NCI-H1436 treated with DMSO at 0.1 percent for 48 hours (cell line): ENCODE measurements around the gene TAF4.

Experiments
- DNase-seq: peaks from one replicate; lab custom pipeline; 2025; lab: John Stamatoyannopoulos, UW

Gene TAF4

DNA sequence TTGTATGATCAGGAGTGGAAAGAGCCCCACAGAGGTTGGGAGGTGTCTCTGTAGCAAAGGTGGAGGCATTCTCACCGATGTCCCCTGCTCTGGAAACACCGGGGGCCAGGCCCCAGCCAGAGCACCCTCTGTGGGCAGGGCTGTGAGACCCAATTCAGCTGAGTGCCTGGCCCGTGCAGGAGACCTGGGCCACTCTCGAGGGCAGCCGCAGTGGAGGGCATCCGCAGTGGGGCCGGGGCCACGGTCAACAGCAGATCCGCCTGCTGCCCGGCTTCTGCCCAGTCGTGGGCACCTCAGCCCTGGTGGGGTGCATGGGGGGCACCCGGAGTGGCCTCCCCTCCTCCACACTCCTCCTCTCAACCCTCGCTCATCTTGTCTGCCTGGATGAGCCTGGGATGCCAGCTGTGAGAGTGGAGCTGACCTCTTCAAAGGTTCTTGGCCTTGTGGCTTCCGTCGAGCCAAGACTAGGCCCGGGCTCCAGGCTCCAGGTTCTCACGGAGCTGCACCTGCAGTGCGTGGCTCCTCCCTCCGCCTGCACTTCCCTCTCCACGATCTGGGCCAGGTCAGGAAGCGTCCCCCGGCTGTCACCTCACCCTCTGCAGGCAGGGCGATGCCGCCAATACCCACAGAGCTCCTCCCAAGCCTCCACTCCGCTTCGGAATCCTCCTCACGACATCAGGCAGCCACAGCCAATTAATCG is 134.8 kb downstream of the TAF4 start:
- no peak for DNase-seq

DNA sequence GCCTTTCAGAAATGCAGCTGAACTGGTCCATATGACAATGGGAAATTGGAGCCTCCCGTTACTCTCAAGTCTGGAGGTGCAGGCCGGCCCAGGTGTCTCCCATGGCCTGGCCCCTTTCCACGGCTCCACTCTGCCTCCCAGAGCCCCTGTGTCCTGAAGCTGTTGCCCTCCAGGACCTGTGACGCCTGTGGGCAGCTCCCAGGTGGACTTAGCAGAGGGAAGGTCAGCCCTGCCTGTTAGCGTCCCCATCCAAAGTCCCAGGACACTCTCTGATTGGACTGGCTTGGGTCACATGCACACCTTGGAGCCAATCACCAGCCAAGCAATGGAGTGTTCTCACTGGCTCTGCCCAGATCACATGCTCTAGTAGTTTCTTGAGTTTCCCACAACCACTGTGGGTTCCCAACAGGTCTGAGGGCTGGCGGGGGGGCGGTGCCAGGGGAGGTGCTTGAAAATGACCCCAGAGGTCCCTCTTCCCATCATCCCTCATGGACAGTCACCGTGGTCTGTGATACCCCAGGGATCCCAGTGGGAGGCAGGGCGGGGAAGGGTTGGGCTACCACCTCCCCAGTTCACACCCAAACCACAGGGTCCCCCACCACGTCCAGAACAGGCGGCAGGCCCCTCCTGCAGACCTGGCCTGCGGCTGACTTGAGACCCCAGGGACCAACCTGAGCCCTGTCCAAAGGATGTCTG is 135.6 kb downstream of the TAF4 start:
- DNase-seq: no peak

DNA sequence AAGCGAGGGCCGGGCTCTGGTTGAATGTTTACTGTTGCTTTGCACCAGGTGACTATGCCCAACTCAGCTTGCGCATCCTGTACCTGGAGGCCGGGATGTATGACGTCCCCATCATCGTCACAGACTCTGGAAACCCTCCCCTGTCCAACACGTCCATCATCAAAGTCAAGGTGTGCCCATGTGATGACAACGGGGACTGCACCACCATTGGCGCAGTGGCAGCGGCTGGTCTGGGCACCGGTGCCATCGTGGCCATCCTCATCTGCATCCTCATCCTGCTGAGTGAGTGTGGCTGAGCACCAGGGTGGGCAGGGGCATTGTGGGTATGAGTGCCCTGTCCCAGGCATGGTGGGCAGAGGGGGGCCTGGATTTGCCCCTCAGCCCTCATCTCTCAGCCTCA is 136.1 kb downstream of the TAF4 start:
- DNase-seq: no peak

GRCh38 chr20:61927826-61928541 is 137.7 kb downstream of the TAF4 start:
- no peak for DNase-seq

DNA sequence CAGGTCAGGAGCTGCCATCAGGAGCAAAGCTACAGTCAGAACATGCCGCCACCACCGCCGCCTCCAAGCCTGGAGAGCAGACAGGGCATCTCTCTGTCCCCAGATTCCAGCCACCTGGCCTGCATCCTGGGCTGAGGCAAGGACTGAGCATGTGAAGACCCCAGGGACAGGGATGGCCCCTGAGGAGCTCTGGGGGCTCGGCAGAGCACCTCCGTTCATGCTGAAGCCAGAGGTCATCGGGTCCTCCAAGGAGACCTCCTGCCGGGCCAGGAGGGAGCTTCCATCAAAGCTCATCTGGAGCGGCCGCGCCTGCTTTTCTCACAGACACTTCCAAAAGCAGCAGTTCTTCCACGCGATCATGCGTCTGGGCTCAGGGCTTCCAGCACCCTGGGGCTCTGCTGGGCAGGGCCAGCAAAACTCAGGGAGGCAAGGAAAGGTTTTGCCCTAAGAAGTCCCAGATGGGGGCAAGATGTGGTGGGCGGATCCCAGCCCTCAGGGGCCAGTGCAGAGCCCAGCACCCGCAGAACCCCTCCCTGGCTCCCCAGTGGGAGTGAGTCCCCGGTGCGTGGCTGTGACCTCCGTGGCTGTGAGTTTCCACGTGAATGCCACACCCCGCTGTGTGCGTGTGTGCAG is 138.4 kb downstream of the TAF4 start:
- no peak for DNase-seq

DNA sequence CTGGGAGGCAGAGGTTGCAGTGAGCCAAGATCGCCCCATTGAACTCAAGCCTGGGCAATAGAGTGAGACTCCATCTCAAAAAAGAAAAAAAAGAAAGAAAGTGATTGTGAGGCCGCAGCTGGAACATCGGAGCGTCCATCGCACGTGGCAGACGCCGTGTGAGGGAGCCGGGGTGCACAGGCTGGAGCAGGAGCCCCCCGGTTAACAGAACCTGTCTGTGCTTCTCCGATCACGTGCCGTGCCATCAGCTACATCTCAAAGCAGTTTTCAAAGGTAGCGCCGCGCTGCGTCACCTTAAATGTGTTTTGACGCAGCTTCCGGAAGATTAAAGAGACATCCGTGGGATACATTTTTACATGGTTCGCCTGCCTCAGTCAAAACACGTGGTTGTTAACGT is 138.9 kb downstream of the TAF4 start:
- no peak for DNase-seq

- no peak for DNase-seq
Observed at GRCh38 chr20:61926253-61926613, 139.4 kb downstream of the TAF4 start.

DNA sequence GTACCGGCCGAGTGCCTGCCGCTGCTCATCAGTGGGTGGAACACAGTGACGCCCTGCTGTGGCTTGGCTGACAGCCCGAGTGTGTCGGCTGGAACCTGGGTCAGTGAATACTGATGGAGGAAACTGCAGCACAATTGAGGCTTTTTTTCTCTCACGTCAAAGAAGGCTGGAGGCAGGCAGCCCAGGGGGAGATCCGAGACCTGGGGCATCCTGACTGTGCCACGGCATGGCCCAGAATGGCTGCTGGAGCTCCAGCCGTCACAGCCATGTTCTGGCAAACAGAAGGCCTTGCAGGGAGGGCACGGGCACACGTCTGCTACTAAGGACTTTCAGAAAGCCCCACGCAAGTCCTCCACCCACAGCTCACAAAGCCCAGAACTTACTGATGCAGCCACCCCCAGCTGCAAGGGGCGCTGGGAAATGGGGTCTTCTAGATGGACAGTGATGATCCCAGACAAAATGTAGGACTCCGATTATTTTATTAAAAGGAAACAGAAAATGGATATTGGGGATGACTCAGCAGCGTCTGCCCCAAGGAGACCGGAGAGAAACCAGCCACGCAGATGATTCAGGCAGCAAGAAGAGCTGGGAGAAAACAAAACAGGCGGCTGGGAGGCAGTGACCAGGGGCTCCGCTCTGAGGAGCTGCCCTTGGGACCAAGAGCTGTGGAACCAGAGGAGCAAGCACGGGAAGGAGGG is 140.0 kb downstream of the TAF4 start:
- DNase-seq: no peak

- DNase-seq: no peak
Observed at GRCh38 chr20:61924858-61925554, 140.7 kb downstream of the TAF4 start.
